SK-N-SH (cell line): Measurements from ENCODE around the gene POLR3B. TPM values are rescaled to one million over a fixed set of nuclear protein-coding genes. Genes with fewer than 3 reads are reported as not detected.

Experiments
- CTCF ChIA-PET: fragments of 300-600, 350-600 bp; formaldehyde crosslinking; extraction: SDS; loops from one replicate; lab custom pipeline; 2021; lab: Yijun Ruan, JAX
- POLR2A ChIA-PET: fragments of 350-600 bp; sonication (Branson Sonifier 250); formaldehyde crosslinking; extraction: SDS; loops from one replicate; lab custom pipeline; 2020; ENCODE audit warnings: antibody characterized with exemption, inconsistent platforms; lab: Yijun Ruan, JAX
- DNase-seq: peaks from one replicate; pipeline ENCODE4 v3.0.0; 2012
- H2AFZ ChIP-seq: fragments of 200-600 bp; sonication (generic); 2 replicates; pipeline ENCODE4 v1.8.1; 2016; ENCODE audit warnings: antibody characterized with exemption, mild to moderate bottlenecking, low read depth
- H3F3A ChIP-seq: fragments of 200-600 bp; sonication (generic); replicated peaks from 2 replicates; pipeline ENCODE3; 2016; ENCODE audit warnings: antibody characterized with exemption, mild to moderate bottlenecking; ENCODE audit not compliant: insufficient read depth
- H3K27ac ChIP-seq, 2 experiments: fragments of 200-500 bp in 1 of 2; fragments of 200-600 bp in 1 of 2; sonication (Bioruptor generic) in 1 of 2; sonication (generic), shearing (Covaris generic) in 1 of 2; 2 replicates each; pipeline versions ENCODE4 v1.5.1 to v1.6.1; 2014 to 2016; ENCODE audit warnings: low read depth in 2 of 2, inconsistent platforms in 1 of 2, low read length in 1 of 2, mild to moderate bottlenecking in 1 of 2, mixed read lengths in 1 of 2
- H3K27me3 ChIP-seq: fragments of 200-600 bp; sonication (generic), shearing (Covaris generic); 2 replicates; pipeline ENCODE4 v1.6.1; 2016; ENCODE audit warnings: mixed run types; ENCODE audit not compliant: insufficient read depth
- H3K36me3 ChIP-seq, 2 experiments: fragments of 200-500 bp in 1 of 2; fragments of 200-600 bp in 1 of 2; sonication (Bioruptor generic) in 1 of 2; sonication (generic) in 1 of 2; replicated peaks in 1 of 2; 2 replicates each; pipeline versions ENCODE3 to v1.5.1; 2014 to 2016; ENCODE audit warnings: low read length in 1 of 2, mild to moderate bottlenecking in 1 of 2; ENCODE audit not compliant: insufficient read depth in 2 of 2, control insufficient read depth in 1 of 2
- H3K4me1 ChIP-seq, 2 experiments: fragments of 200-500 bp in 1 of 2; fragments of 200-600 bp in 1 of 2; sonication (Bioruptor generic) in 1 of 2; sonication (generic), shearing (Covaris generic) in 1 of 2; 2 replicates each; pipeline versions ENCODE4 v1.5.1 to v1.6.1; 2014 to 2016; ENCODE audit warnings: low read depth in 1 of 2, low read length in 1 of 2, mixed run types in 1 of 2; ENCODE audit not compliant: insufficient read depth in 2 of 2, control insufficient read depth in 1 of 2
- H3K4me2 ChIP-seq: fragments of 200-600 bp; sonication (generic), shearing (Covaris generic); 2 replicates; pipeline ENCODE4 v1.6.1; 2017; ENCODE audit warnings: mixed run types
- H3K4me3 ChIP-seq, 2 experiments: fragments of 200-500 bp in 1 of 2; fragments of 200-600 bp in 1 of 2; sonication (Bioruptor generic) in 1 of 2; sonication (generic), shearing (Covaris generic) in 1 of 2; 2 replicates each; pipeline versions ENCODE4 v1.5.1 to v1.8.1; 2014 to 2016; ENCODE audit warnings: low read depth in 2 of 2, inconsistent platforms in 1 of 2, low read length in 1 of 2, mild to moderate bottlenecking in 1 of 2, mixed read lengths in 1 of 2, moderate library complexity in 1 of 2
- H3K79me2 ChIP-seq: fragments of 200-600 bp; sonication (generic); 2 replicates; pipeline ENCODE4 v1.8.1; 2017; ENCODE audit warnings: mild to moderate bottlenecking; ENCODE audit not compliant: insufficient read depth
- H3K9ac ChIP-seq: fragments of 200-600 bp; sonication (generic); 2 replicates; pipeline ENCODE4 v1.6.1; 2017; ENCODE audit warnings: mixed run types
- H3K9me2 ChIP-seq: fragments of 200-600 bp; sonication (generic); 2 replicates; pipeline ENCODE4 v1.6.1; 2017; ENCODE audit warnings: mixed run types
- H3K9me3 ChIP-seq: fragments of 200-600 bp; sonication (generic); 2 replicates; pipeline ENCODE4 v1.6.1; 2017; ENCODE audit warnings: mixed run types, mild to moderate bottlenecking, moderate library complexity
- H4K20me1 ChIP-seq: fragments of 200-600 bp; sonication (generic); 2 replicates; pipeline ENCODE4 v1.6.1; 2017; ENCODE audit warnings: mild to moderate bottlenecking, mixed run types; ENCODE audit not compliant: insufficient read depth
- CHD2 ChIP-seq: fragments of 150-350 bp; IDR thresholded peaks from 2 replicates; pipeline ENCODE4 v1.6.1; 2018; ENCODE audit warnings: low read length; ENCODE audit not compliant: partially characterized antibody
- CTCF ChIP-seq: fragments of 200-600 bp; sonication (generic); IDR thresholded peaks from 2 replicates; pipeline ENCODE4 v1.6.1; 2017; ENCODE audit warnings: antibody characterized with exemption, mild to moderate bottlenecking, moderate library complexity
- ELF1 ChIP-seq: IDR thresholded peaks from 2 replicates; pipeline ENCODE4 v1.4.0; 2012
- EZH2phosphoT487 ChIP-seq: fragments of 200-600 bp; sonication (generic); IDR thresholded peaks from 2 replicates; pipeline ENCODE4 v1.6.1; 2017; ENCODE audit warnings: low read depth, mixed run types, mild to moderate bottlenecking, antibody characterized with exemption, moderate library complexity, borderline replicate concordance
- IRF3 ChIP-seq: fragments of 150-350 bp; IDR thresholded peaks from 2 replicates; pipeline ENCODE4 v1.6.1; 2016; ENCODE audit warnings: mild to moderate bottlenecking, low read depth, low read length
- MXI1 ChIP-seq: IDR thresholded peaks from 2 replicates; pipeline ENCODE4 v1.6.1; 2012; ENCODE audit warnings: mild to moderate bottlenecking, low read depth, low read length, improper control_type of control experiment
- NRF1 ChIP-seq: IDR thresholded peaks from 2 replicates; pipeline ENCODE4 v1.6.1; 2012; ENCODE audit warnings: low read depth, mild to moderate bottlenecking, low read length
- POLR2AphosphoS5 ChIP-seq: IDR thresholded peaks from 2 replicates; pipeline ENCODE4 v1.6.1; 2012; ENCODE audit warnings: low read depth, low read length
- RAD21 ChIP-seq: IDR thresholded peaks from 2 replicates; pipeline ENCODE4 v1.6.1; 2012; ENCODE audit warnings: mild to moderate bottlenecking, low read length
- RFX5 ChIP-seq: IDR thresholded peaks from 2 replicates; pipeline ENCODE4 v1.6.1; 2012; ENCODE audit warnings: mild to moderate bottlenecking, improper control_type of control experiment, low read length
- RXRA ChIP-seq: IDR thresholded peaks from 2 replicates; pipeline ENCODE4 v1.4.0; 2012; ENCODE audit warnings: low read depth, mild to moderate bottlenecking, borderline replicate concordance
- SIN3A ChIP-seq: IDR thresholded peaks from 2 replicates; pipeline ENCODE4 v1.6.1; 2012; ENCODE audit warnings: low read depth, mild to moderate bottlenecking, low read length, moderate library complexity, borderline replicate concordance
- SMC3 ChIP-seq: IDR thresholded peaks from 2 replicates; pipeline ENCODE4 v1.6.1; 2012; ENCODE audit warnings: low read depth, low read length, improper control_type of control experiment
- TCF12 ChIP-seq: IDR thresholded peaks from 2 replicates; pipeline ENCODE4 v1.4.0; 2012
- TEAD4 ChIP-seq: IDR thresholded peaks from 2 replicates; pipeline ENCODE4 v1.4.0; 2012; ENCODE audit warnings: mild to moderate bottlenecking, borderline replicate concordance; ENCODE audit not compliant: insufficient read depth
- USF1 ChIP-seq: IDR thresholded peaks from 2 replicates; pipeline ENCODE4 v1.4.0; 2012; ENCODE audit warnings: low read depth, borderline replicate concordance
- whole genome bisulfite sequencing: methylation state at CpG from one replicate; pipeline ENCODE4 v1.1.6; 2017; ENCODE audit warnings: low lambda C conversion rate; 5-methylcytosine and 5-hydroxymethylcytosine counted together
- polyA plus RNA-seq, 3 experiments: library from polyadenylated mRNA; depleted of rRNA; stranded (reverse); fragments of >200 nt; gene quantifications; 2 replicates each; pipeline ENCODE4 v1.2.3, GENCODE V29; 2012

POLR3B gene
- polyA plus RNA-seq, 1 of the 3 experiments (the other 2 are of a cell fraction): 3.3 TPM

GRCh38 chr12:106317406-106318082 is 40.0 kb upstream of the POLR3B start:
- peaks cover 3 to 20% of the 10 kb centered on the region in 2 experiments for H3K36me3 ChIP-seq
- POLR2A ChIA-PET: no interaction called here
- no peak for DNase-seq

GRCh38 chr12:106321139-106321850 is 36.3 kb upstream of the POLR3B start:
- no peaks in the 10 kb centered on the region for H3K9me3 ChIP-seq
- no peaks in the 10 kb centered on the region for H3K4me1 ChIP-seq
- peaks cover 12 to 28% of the 10 kb centered on the region in 2 experiments for H3K36me3 ChIP-seq
- no peak overlapping the region for H2AFZ ChIP-seq
- H3K4me3 ChIP-seq: no peak overlapping the region
- DNase-seq: no peak
- H3K9me2 ChIP-seq: no peaks in the 10 kb centered on the region
- H4K20me1 ChIP-seq: no peaks in the 10 kb centered on the region
- H3K79me2 ChIP-seq: no peaks in the 10 kb centered on the region
- TF ChIP-seq ELF1 (no peak), CTCF (no peak), TEAD4 (no peak), POLR2AphosphoS5 (no peak), MXI1 (no peak), TCF12 (no peak), IRF3 (no peak), SIN3A (no peak), RXRA (no peak), CHD2 (no peak)
- no peaks in the 10 kb centered on the region for H3F3A ChIP-seq
- WGBS: 76% methylated on average over 7 of the region's 7 CpGs
- H3K4me2 ChIP-seq: no peak overlapping the region
- no peaks in the 10 kb centered on the region for H3K27me3 ChIP-seq
- no peak overlapping the region for H3K9ac ChIP-seq
- H3K27ac ChIP-seq: no peak overlapping the region
- ChIA-PET CTCF (interaction anchor here (1.0 to 1.6 kb wide), 4 partner anchors 16 to 598 kb away, joined by 3 read pairs; no protein-coding TSS in a partner anchor), POLR2A (no interaction called here)

More at GRCh38 chr12:106317406-106318082, 40.0 kb upstream of the POLR3B start:
- H3K4me2 ChIP-seq: no peak overlapping the region
- H3K4me1 ChIP-seq: no peaks in the 10 kb centered on the region
- H3K27ac ChIP-seq: no peak overlapping the region
- no peak overlapping the region for H3K9ac ChIP-seq
- TF ChIP-seq POLR2AphosphoS5 (no peak), CHD2 (no peak), NRF1 (no peak), RFX5 (no peak), SIN3A (no peak), ELF1 (no peak), RAD21 (no peak), TCF12 (no peak), USF1 (no peak), TEAD4 (no peak), SMC3 (no peak), EZH2phosphoT487 (no peak)
- H3K4me3 ChIP-seq: no peak overlapping the region
- no peaks in the 10 kb centered on the region for H3K79me2 ChIP-seq
- no peaks in the 10 kb centered on the region for H3K9me3 ChIP-seq
- no peaks in the 10 kb centered on the region for H3F3A ChIP-seq
- WGBS: 94% methylated on average over 6 of the region's 6 CpGs
- H4K20me1 ChIP-seq: no peaks in the 10 kb centered on the region
- no peaks in the 10 kb centered on the region for H3K27me3 ChIP-seq
- no peak overlapping the region for H2AFZ ChIP-seq
- CTCF ChIA-PET: interaction anchor here (1.0 kb wide), 1 partner anchor 35 kb away, joined by 5 read pairs; no protein-coding TSS in a partner anchor
- H3K9me2 ChIP-seq: no peaks in the 10 kb centered on the region
